Dermis blood vessel endothelial cell (primary cell): Measurements from ENCODE around the gene GFER. TPM values are rescaled to one million over a fixed set of nuclear protein-coding genes. Genes with fewer than 3 reads are reported as not detected.
"Not testable (repeated sequence)": the region's sequence is repeated elsewhere in the genome, so short reads cannot be mapped to it uniquely, and the experiment has no call there.

Experiments
- DNase-seq: peaks from one replicate; pipeline ENCODE4 v3.0.0; 2010
- total RNA-seq: library from RNA; depleted of rRNA; stranded (reverse); fragments of >200 nt; gene quantifications from 2 replicates; pipeline ENCODE4 v1.2.3, GENCODE V29; 2014

GFER gene
- total RNA-seq, 1 donor from 2014 or later, result 9.0 TPM

DNA sequence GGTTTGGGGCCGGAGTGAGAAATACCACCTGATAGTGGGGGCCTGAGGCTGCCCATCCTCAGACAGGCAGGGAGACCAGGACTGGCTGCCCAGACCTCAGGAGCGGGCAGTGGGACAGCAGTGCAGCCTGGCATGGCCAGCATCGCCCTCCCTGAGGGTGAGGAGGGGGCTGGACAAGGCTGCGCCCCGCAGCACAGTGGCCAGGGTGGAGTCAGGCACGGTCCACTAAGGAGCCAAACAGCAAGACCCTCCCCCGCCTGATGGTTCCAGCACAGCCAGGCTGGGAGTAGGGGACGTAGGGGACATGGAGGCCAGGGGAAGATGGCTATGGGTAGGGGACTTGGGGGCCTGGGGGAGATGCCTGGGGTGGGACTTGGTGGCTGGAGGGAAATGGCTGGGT lies 22.3 kb downstream of the GFER start:
- DNase-seq, result no peak

DNA sequence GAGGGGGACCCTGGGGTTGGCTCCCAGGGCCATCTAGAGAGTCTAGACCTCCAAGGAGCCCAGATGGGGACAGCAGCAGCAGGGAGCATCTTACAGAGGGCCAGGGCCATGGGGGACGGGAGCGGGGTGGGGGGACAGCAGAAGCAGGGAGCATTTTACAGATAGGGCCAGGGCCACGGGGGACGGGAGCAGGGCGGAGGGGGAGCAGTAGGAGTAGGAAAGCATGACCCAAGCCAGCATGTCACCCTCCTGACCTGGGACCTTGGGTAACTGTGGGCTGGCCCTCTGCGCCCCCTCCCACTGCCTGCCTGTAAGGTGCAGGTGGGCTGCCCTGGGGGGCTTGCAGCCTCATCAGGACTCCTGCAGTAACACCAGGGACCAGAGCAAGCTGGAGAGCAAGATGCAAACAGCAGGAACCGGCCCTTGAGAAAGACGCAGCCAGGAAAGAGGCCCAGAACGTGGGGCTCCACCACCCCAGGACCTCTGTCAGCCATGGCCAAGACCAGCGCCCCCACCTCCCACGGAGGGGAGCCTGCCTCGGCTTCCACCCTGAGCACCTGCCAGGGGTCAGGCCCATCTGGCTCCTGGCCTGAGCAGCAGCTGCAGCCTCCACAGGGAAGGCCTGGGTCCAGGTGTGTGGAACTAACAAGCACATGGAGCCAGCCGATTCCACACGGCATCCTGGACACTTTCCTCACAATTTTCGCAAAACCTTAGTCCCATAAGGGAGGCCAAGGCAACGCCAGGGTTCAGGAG lies 23.3 kb downstream of the GFER start:
- DNase-seq, result no peak

- DNase-seq, result peak; percentile 58
These were observed 24.1 kb downstream of the GFER start for GRCh38 chr16:2008009-2008526.

- DNase-seq, result peak; percentile 47
These were observed 24.7 kb downstream of the GFER start for GRCh38 chr16:2008631-2009163.

GRCh38 chr16:2009164-2009711 lies 25.2 kb downstream of the GFER start:
- DNase-seq, result peak; percentile 24

DNA sequence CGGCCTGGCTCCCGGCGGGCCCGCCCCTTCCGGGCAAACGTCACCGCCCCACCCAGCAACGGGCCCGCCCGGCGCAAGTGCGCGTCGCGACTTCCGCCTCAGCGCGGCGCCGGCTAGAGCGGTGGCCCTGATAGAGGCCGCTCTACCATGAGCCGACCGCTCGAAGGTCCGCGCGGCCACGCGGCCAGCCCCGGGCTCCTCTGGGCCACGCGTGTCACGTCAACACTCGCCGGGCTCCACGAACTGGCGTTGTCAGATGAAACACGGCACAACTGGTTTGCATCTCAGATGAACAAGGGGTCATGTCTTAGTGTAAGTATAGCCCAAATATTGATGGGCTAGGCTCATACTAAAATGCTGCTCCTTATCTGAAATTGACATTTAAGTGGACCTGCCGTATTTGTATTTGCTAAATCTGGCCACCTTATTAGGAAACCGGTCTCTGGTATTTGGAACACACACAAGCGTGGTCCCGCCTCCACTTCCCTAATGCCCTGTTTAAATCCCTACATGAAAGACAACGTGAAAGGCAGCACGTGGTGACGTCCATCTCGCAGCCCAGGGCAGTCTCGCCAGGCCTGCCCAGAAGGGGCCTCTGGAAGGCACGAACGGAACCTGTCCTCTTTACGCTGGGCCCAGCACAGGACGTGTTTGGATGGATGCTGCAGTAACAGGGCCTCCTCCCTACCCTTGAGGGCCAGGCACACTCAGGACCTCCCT lies 26.0 kb downstream of the GFER start, which contains the start of gene ZNF598:
Gene ZNF598, minus strand, starts transcription at position 31 of the 720 bp plus-strand sequence.
- DNase-seq, result peak; percentile 88

GRCh38 chr16:2011726-2012125 lies 27.7 kb downstream of the GFER start:
- not testable (repeated sequence) for DNase-seq

GRCh38 chr16:2013527-2013926 lies 29.5 kb downstream of the GFER start:
- DNase-seq, result no peak

- no peak for DNase-seq
These were observed 31.3 kb downstream of the GFER start for GRCh38 chr16:2015117-2015946.

- DNase-seq, result no peak
These were observed 31.9 kb downstream of the GFER start for GRCh38 chr16:2015947-2016208.

DNA sequence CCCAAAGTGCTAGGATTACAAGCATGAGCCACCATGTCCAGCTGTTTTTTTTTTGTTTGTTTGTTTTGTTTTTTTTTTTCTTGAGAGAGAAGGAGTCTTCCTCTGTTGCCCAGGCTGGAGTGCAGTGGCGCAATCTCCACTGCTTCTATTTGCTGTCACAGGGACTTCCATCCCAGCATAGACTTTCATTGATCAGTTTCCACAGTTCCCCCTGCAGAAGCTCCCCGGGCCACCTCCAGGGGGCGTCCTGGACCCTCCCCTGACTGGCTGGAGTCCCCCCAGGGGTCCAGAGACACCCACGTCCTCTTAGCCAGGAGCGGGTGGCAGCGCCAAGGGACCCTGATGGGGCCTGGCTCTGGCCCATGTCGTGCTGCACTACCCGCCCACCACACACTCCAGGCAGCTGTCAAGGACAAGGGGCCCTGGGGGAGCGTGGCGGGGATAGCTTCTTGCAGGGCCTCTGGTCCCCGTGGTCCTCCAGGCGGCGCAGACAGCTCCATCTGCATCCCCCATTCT lies 32.5 kb downstream of the GFER start:
- DNase-seq, result peak; percentile 41

DNA sequence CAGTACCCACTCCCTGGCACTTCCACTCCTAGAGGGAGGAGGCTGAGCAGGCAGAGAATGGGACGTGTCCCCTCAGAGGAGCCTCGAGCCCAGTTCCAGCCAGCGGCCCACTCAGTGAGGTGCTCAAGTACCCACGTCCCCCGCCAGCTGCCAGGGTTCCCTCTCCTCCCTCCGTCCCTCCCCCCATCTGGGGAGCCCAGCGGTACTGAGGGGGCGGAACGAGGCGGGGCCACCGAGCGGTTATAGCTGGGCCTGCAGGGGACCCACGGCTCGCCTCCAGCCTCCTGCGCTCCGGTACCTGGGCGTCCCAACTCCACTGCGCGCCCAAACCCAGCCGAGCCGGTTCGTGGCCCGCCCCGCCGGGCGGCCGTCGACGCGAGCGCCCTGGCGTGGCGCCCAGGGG lies 35.5 kb downstream of the GFER start, which contains the start of gene NPW:
Gene NPW, plus strand, starts transcription at position 268 of the 403 bp plus-strand sequence.
- DNase-seq, result no peak

GRCh38 chr16:2019921-2020831 lies 36.2 kb downstream of the GFER start:
- no peak for DNase-seq

DNA sequence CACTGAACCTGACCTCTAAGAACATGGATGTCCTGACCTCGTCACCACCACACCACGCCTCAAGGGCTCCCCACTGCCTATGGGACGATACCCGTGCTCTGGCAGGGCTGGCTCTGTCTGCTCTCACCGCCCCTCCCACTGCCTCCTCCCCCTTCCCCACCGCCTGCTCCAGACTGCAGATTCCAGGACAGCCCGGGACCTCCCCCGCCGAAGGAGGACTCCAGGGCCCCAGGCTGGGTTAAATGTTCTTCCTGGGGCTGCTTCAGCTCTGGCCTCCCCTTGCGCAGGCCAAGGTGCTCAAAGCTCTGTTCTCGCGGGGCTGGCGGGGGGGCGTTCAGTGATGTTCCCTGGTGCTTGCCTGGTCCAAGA lies 38.7 kb downstream of the GFER start:
- peak; percentile 48 for DNase-seq

DNA sequence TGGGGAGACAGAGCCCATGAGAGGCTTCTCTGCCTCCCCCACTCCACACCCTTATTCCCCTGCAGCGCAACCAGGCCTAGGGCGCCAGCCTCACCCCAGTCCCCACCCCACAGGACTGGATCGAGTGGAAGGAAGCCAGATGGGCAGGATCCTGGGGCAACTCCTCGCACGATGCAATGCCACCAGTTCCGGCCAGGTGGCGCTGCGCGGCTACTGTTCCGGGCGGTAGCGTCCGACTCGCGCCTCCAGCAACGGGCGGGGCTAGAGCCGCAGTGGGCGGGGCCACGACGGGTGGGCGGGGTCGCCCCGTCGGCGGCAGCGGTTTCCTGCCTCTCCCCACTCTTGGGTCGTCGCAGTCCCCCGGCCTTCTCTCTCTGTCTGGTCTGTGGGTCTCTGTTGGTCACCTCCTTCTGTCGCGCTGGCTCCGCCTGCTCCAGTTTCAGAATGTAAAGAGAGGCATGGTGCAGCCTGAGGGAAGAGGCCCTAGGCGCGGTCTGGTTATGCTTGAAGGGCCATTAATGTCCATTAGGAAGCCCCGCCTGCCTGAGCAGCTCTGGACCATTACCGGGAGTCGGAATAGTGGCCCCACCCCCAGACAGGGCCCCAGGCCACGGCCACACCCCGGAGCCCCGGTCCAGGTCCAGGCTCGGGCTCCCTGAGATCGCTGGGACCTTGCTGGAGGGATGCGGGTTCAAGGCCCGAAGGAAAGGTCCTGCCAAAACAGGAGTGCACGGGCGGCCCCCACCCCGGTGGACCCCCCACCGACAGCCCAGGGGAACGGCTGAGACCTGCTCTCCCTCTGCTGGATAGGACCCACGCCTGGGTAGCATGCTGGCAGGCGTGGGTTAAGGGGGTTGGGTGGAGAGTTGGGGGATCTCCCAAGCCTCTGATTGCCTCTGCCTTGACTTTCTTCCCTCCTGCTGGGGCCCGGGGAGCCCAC lies 39.4 kb downstream of the GFER start:
- DNase-seq, result peak; percentile 93

DNA sequence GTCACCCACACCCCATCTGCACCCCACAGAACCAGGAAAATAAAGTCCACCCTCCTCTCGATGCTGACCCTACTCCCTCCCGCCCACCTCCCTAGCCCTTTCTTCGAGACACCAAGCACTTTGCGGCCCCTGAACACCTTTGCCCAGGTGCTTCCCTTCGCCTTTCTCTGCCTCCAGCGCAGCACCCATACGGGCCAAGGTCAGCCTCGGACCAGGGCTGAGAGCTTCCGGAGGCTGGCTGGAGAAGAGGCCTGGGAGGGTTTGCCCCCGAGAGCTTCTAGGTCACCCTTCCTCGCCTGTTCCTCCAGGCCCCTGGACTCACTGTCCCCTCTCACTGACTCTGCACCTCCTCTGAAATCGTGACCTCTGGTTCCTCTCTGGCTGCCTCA lies 40.0 kb downstream of the GFER start:
- DNase-seq, result no peak

GRCh38 chr16:2025251-2025650 lies 41.3 kb downstream of the GFER start:
- no peak for DNase-seq

- no peak for DNase-seq
These were observed 42.0 kb downstream of the GFER start for GRCh38 chr16:2025878-2026460.

- DNase-seq, result peak; percentile 53
These were observed 42.5 kb downstream of the GFER start, which contains the start of gene NHERF2 for GRCh38 chr16:2026461-2027023. Gene NHERF2, plus strand, starts transcription at chr16:2026902. Its CDS starts 104 bp downstream, at chr16:2027006.
